Gastroesophageal sphincter (tissue), 4 donors: ENCODE results near the gene MYL3. TPM values are rescaled to one million over a fixed set of nuclear protein-coding genes. Genes with fewer than 3 reads are reported as not detected.

Experiments used
- ATAC-seq: fragments of 150-250 bp; one replicate; pipeline ENCODE4 v1.9.1; 2016; ENCODE audit warnings: mild to moderate bottlenecking, moderate library complexity
- H3K27ac ChIP-seq, 4 donors: fragments of 200-600 bp; sonication (generic) in 3 of 4; 1 replicate in 3 of 4; 2 replicates in 1 of 4; pipeline ENCODE4 v1.5.1; 2016 to 2019
- H3K27me3 ChIP-seq: fragments of 200-600 bp; sonication (generic); one replicate; pipeline ENCODE4 v1.5.1; 2019
- H3K36me3 ChIP-seq, 2 donors: fragments of 200-600 bp; sonication (generic); one replicate each; pipeline ENCODE4 v1.5.1; 2019; ENCODE audit warnings: control low read depth in 1 of 2
- H3K4me1 ChIP-seq, 3 donors: fragments of 200-600 bp; sonication (generic); 1 replicate in 2 of 3; 2 replicates in 1 of 3; pipeline ENCODE4 v1.5.1; 2016 to 2019; ENCODE audit warnings: control low read depth in 2 of 3
- H3K4me3 ChIP-seq, 2 donors: fragments of 200-600 bp; sonication (generic); one replicate each; pipeline ENCODE4 v1.5.1; 2019; ENCODE audit warnings: mild to moderate bottlenecking in 1 of 2, moderate library complexity in 1 of 2
- H3K9me3 ChIP-seq, 3 donors: fragments of 200-600 bp; sonication (generic); one replicate each; pipeline ENCODE4 v1.5.1; 2017 to 2019; ENCODE audit warnings: control low read depth in 2 of 3
- EP300 ChIP-seq: sonication (generic); formaldehyde crosslinking; IDR thresholded peaks from one replicate; pipeline ENCODE4 v1.6.1; 2017; ENCODE audit warnings: antibody characterized with exemption, mild to moderate bottlenecking
- POLR2A ChIP-seq, 2 donors: fragments of 450-650 bp; IDR thresholded peaks; one replicate each; pipeline ENCODE4 v1.6.1; 2017; ENCODE audit warnings: antibody characterized with exemption in 2 of 2, mild to moderate bottlenecking in 2 of 2, moderate library complexity in 1 of 2
- POLR2AphosphoS5 ChIP-seq: sonication (generic); formaldehyde crosslinking; IDR thresholded peaks from one replicate; pipeline ENCODE4 v1.6.1; 2017; ENCODE audit warnings: antibody characterized with exemption
- WGBS, 2 donors: methylation state at CpG; one replicate each; pipeline ENCODE4 v1.1.5; 2018; ENCODE audit warnings: low coverage in 1 of 2; 5-methylcytosine and 5-hydroxymethylcytosine counted together
- total RNA-seq, 4 donors: library from RNA; depleted of rRNA; stranded (reverse); fragments of >200 nt; gene quantifications; one replicate each; pipeline ENCODE4 v1.1.0, GENCODE V29; 2016
- TF ChIP-seq, protein P1 (sequence below), 4 experiments: fragments of 200-600 bp in 2 of 4; fragments of 450-650 bp in 2 of 4; sonication (generic) in 1 of 4; IDR thresholded peaks; one replicate each; pipeline ENCODE4 v1.5.1; 2017 to 2019; ENCODE audit warnings: antibody characterized with exemption in 4 of 4, mild to moderate bottlenecking in 2 of 4, moderate library complexity in 2 of 4

The MYL3 gene
- total RNA-seq, 4 donors from 2014 or later: 2.6 to 5.3 (median 4.2) TPM

DNA sequence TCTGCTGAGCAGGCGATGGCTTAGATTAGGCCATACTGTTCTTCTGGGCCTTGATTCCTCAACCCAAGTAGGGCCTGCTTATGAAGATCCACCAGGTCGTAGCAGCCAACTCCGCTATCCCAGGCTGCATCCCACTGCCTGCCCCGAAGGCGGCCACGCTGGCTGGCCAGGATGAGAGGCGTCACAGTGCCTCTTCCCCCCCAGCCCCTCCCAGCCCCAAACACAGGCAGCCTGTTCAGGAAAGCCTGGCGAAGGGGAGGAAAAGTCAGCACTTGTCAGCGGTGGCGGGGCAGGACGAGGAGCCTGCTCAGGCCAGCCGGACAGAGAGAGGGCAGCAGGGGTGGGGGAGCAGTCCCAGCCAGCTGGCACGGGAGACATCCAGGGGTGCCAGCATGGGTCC is 25.5 kb upstream of the MYL3 start:
- 53 to 100% methylated on average over 1 to 3 of the region's 13 CpGs for WGBS, 2 donors
- no peaks in the 10 kb centered on the region for H3K36me3 ChIP-seq
- H3K27ac ChIP-seq: no peak overlapping the region
- H3K4me1 ChIP-seq: peaks cover 0 to 63% (median 16%) of the 10 kb centered on the region in 3 donors
- H3K27me3 ChIP-seq: no peaks in the 10 kb centered on the region
- no peak overlapping the region for H3K4me3 ChIP-seq
- ATAC-seq: no peak
- TF ChIP-seq POLR2A (IDR thresholded peaks at IDR 0.05) (no peak), EP300 (no peak), POLR2AphosphoS5 (no peak)
- TF ChIP-seq, protein P1, sequence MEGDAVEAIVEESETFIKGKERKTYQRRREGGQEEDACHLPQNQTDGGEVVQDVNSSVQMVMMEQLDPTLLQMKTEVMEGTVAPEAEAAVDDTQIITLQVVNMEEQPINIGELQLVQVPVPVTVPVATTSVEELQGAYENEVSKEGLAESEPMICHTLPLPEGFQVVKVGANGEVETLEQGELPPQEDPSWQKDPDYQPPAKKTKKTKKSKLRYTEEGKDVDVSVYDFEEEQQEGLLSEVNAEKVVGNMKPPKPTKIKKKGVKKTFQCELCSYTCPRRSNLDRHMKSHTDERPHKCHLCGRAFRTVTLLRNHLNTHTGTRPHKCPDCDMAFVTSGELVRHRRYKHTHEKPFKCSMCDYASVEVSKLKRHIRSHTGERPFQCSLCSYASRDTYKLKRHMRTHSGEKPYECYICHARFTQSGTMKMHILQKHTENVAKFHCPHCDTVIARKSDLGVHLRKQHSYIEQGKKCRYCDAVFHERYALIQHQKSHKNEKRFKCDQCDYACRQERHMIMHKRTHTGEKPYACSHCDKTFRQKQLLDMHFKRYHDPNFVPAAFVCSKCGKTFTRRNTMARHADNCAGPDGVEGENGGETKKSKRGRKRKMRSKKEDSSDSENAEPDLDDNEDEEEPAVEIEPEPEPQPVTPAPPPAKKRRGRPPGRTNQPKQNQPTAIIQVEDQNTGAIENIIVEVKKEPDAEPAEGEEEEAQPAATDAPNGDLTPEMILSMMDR (IDR thresholded peaks at IDR 0.05): no peak
- H3K9me3 ChIP-seq: no peaks in the 10 kb centered on the region

GRCh38 chr3:46887980-46888494 is 24.8 kb upstream of the MYL3 start:
- no peaks in the 10 kb centered on the region for H3K9me3 ChIP-seq
- TF ChIP-seq POLR2A (IDR thresholded peaks at IDR 0.05) (no peak), EP300 (no peak), POLR2AphosphoS5 (no peak)
- TF ChIP-seq, protein P1 (IDR thresholded peaks at IDR 0.05): no peak
- no peak overlapping the region for H3K4me3 ChIP-seq
- ATAC-seq: no peak
- H3K4me1 ChIP-seq: peaks cover 0 to 63% (median 12%) of the 10 kb centered on the region in 3 donors
- H3K27me3 ChIP-seq: peaks cover 6% of the 10 kb centered on the region
- no peaks in the 10 kb centered on the region for H3K36me3 ChIP-seq
- H3K27ac ChIP-seq: no peak overlapping the region
- 78 to 85% methylated on average over 3 to 4 of the region's 7 CpGs for WGBS, 2 donors

DNA sequence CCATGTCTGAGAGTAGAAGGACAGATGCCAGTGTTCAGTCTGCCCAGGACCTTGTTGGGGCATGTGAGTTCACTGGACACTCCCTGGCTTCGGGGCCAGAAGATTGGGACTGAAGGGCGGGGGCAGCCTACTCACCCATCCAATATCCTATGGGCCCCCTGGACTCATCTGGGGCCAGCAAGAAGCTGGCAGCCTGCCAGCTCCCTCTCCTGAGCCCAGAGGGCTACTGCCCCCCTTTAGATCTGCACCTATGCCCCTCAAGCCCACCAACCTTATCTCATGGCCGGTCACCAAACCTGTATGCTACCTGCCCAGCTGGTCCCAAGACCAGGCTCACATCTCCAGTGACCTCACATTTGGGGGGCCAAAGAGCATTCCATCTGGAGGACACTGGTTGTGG is 22.4 kb upstream of the MYL3 start:
- H3K9me3 ChIP-seq: no peaks in the 10 kb centered on the region
- TF ChIP-seq POLR2AphosphoS5 (no peak), POLR2A (IDR thresholded peaks at IDR 0.05) (no peak), EP300 (no peak)
- TF ChIP-seq, protein P1 (IDR thresholded peaks at IDR 0.05): no peak
- H3K4me3 ChIP-seq: no peak overlapping the region
- 83% methylated on average over 2 of the region's 3 CpGs; no CpG with 5 or more reads in 1 of the 2 donors for WGBS, 2 donors
- H3K27ac ChIP-seq: no peak overlapping the region
- H3K36me3 ChIP-seq: no peaks in the 10 kb centered on the region
- peaks cover 27% of the 10 kb centered on the region for H3K27me3 ChIP-seq
- no peak for ATAC-seq
- peaks cover 0 to 69% (median 14%) of the 10 kb centered on the region in 3 donors for H3K4me1 ChIP-seq

GRCh38 chr3:46884929-46885328 is 21.7 kb upstream of the MYL3 start:
- Histone ChIP-seq H3K4me1 (peaks cover 0 to 68% (median 14%) of the 10 kb centered on the region in 3 donors), H3K36me3 (no peaks in the 10 kb centered on the region), H3K27ac (no peak overlapping the region), H3K9me3 (no peaks in the 10 kb centered on the region), H3K4me3 (peak overlapping the region in 1 of 2 donors; percentile 73), H3K27me3 (peaks cover 27% of the 10 kb centered on the region)
- 100% methylated on average over 1 of the region's 7 CpGs; no CpG with 5 or more reads in 1 of the 2 donors for WGBS, 2 donors
- no peak for TF ChIP-seq EP300
- TF ChIP-seq POLR2A (IDR thresholded peaks at IDR 0.05): no peak
- no peak for TF ChIP-seq POLR2AphosphoS5
- TF ChIP-seq, protein P1 (IDR thresholded peaks at IDR 0.05): no peak
- no peak for ATAC-seq

DNA sequence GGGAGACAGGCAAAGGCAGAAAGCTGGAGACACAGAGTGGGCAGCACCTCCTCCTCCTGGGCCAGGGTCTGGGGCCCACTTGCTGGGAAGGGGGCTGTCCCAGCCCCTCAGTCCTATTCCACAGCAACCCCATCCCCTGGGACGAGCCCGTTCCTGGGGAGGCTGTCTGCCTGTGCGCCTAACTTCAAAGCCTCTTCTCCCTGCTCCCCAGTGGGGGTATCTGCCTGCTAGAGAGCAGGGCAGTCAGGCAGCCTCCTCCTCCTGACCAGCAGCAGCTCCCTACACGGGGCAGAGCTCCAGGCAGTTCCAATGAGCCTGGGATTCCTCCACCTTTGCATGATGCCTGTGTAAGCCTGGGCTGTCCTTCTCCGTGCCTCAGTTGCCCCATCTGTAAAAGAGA is 21.2 kb upstream of the MYL3 start:
- Histone ChIP-seq H3K27ac (no peak overlapping the region), H3K27me3 (peaks cover 27% of the 10 kb centered on the region), H3K36me3 (no peaks in the 10 kb centered on the region), H3K4me3 (peak overlapping the region in 1 of 2 donors; percentile 73), H3K9me3 (no peaks in the 10 kb centered on the region), H3K4me1 (peaks cover 0 to 65% (median 14%) of the 10 kb centered on the region in 3 donors)
- TF ChIP-seq POLR2A (IDR thresholded peaks at IDR 0.05): no peak
- TF ChIP-seq EP300: no peak
- no peak for TF ChIP-seq POLR2AphosphoS5
- TF ChIP-seq, protein P1 (IDR thresholded peaks at IDR 0.05): no peak
- ATAC-seq: no peak
- 71% methylated on average over 4 of the region's 5 CpGs; no CpG with 5 or more reads in 1 of the 2 donors for WGBS, 2 donors
